Neutrophil (primary cell): ENCODE data around the gene TWIST2.

Source experiments
- H3K27ac ChIP-seq: fragments of 200-600 bp; sonication (generic); 2 replicates; pipeline ENCODE4 v1.5.1; 2016; ENCODE audit warnings: mild to moderate bottlenecking, moderate library complexity
- H3K27me3 ChIP-seq: fragments of 200-600 bp; sonication (generic); 2 replicates; pipeline ENCODE4 v1.6.0; 2016; ENCODE audit warnings: mild to moderate bottlenecking
- H3K36me3 ChIP-seq: fragments of 200-600 bp; sonication (generic); 2 replicates; pipeline ENCODE4 v1.5.1; 2017
- H3K4me1 ChIP-seq, 2 experiments: fragments of 200-600 bp in 1 of 2; sonication (generic) in 1 of 2; 1 replicate in 1 of 2; 2 replicates in 1 of 2; pipeline versions ENCODE4 v1.5.1 to v1.6.1; 2013 to 2016; ENCODE audit warnings: low read depth in 1 of 2, low read length in 1 of 2, mild to moderate bottlenecking in 1 of 2, moderate library complexity in 1 of 2; ENCODE audit not compliant: control insufficient read depth in 1 of 2, insufficient read depth in 1 of 2
- H3K4me3 ChIP-seq, 2 experiments: fragments of 200-600 bp in 1 of 2; sonication (generic) in 1 of 2; 1 replicate in 1 of 2; 2 replicates in 1 of 2; pipeline ENCODE4 v1.5.1; 2013 to 2016; ENCODE audit warnings: low read depth in 1 of 2, low read length in 1 of 2, mild to moderate bottlenecking in 1 of 2, moderate library complexity in 1 of 2
- H3K9me3 ChIP-seq: fragments of 200-600 bp; sonication (generic); 2 replicates; pipeline ENCODE4 v1.5.1; 2016
- CTCF ChIP-seq: fragments of 200-600 bp; sonication (generic); IDR thresholded peaks from 2 replicates; pipeline ENCODE4 v1.5.1; 2016; ENCODE audit warnings: antibody characterized with exemption

Gene TWIST2

GRCh38 chr2:238883421-238883901 lies 35.6 kb downstream of the TWIST2 start:
- Histone ChIP-seq H3K27me3 (peaks cover 37% of the 10 kb centered on the region), H3K36me3 (no peaks in the 10 kb centered on the region), H3K4me1 (no peaks in the 10 kb centered on the region), H3K4me3 (no peak overlapping the region), H3K27ac (no peak overlapping the region), H3K9me3 (no peaks in the 10 kb centered on the region)
- TF ChIP-seq CTCF = no peak

- Histone ChIP-seq H3K36me3 (no peaks in the 10 kb centered on the region), H3K27ac (no peak overlapping the region), H3K9me3 (no peaks in the 10 kb centered on the region), H3K4me1 (no peaks in the 10 kb centered on the region), H3K27me3 (peaks cover 34% of the 10 kb centered on the region), H3K4me3 (no peak overlapping the region)
- TF ChIP-seq CTCF = no peak
These were observed 36.4 kb downstream of the TWIST2 start for GRCh38 chr2:238884122-238884811.

- Histone ChIP-seq H3K36me3 (no peaks in the 10 kb centered on the region), H3K4me3 (no peak overlapping the region), H3K27me3 (peaks cover 34% of the 10 kb centered on the region), H3K27ac (no peak overlapping the region), H3K9me3 (no peaks in the 10 kb centered on the region), H3K4me1 (no peaks in the 10 kb centered on the region)
- TF ChIP-seq CTCF = no peak
These were observed 37.0 kb downstream of the TWIST2 start for GRCh38 chr2:238884812-238885408.

- no peak for TF ChIP-seq CTCF
- H3K4me3 ChIP-seq = no peak overlapping the region
These were observed 38.7 kb downstream of the TWIST2 start for GRCh38 chr2:238886453-238887094.

GRCh38 chr2:238887616-238888015 lies 39.7 kb downstream of the TWIST2 start:
- no peak overlapping the region for H3K27ac ChIP-seq
- peaks cover 22% of the 10 kb centered on the region for H3K27me3 ChIP-seq
- no peaks in the 10 kb centered on the region for H3K4me1 ChIP-seq
- TF ChIP-seq CTCF = no peak
- H3K36me3 ChIP-seq = no peaks in the 10 kb centered on the region
- no peaks in the 10 kb centered on the region for H3K9me3 ChIP-seq
- no peak overlapping the region for H3K4me3 ChIP-seq

More at GRCh38 chr2:238886453-238887094, 38.7 kb downstream of the TWIST2 start:
- H3K27me3 ChIP-seq = peaks cover 32% of the 10 kb centered on the region
- H3K36me3 ChIP-seq = no peaks in the 10 kb centered on the region
- no peaks in the 10 kb centered on the region for H3K9me3 ChIP-seq
- no peak overlapping the region for H3K27ac ChIP-seq
- H3K4me1 ChIP-seq = no peaks in the 10 kb centered on the region
